Esophagus squamous epithelium (tissue), 5 donors: ENCODE data around the gene CEP128. TPM values are rescaled to one million over a fixed set of nuclear protein-coding genes. Genes with fewer than 3 reads are reported as not detected.

ENCODE experiments used
- DNase-seq: peaks from one replicate; lab custom pipeline; 2025; lab: John Stamatoyannopoulos, UW
- H3K27ac ChIP-seq, 4 donors: fragments of 200-600 bp; sonication (generic); one replicate each; pipeline ENCODE4 v1.5.1; 2016 to 2019; ENCODE audit warnings: mild to moderate bottlenecking in 1 of 4
- H3K27me3 ChIP-seq, 4 donors: fragments of 200-600 bp; sonication (generic); 1 replicate in 3 of 4; 2 replicates in 1 of 4; pipeline versions ENCODE4 v1.5.1 to v1.6.0; 2017 to 2021; ENCODE audit warnings: antibody characterized with exemption in 1 of 4
- H3K36me3 ChIP-seq, 3 donors: fragments of 200-600 bp; sonication (generic); one replicate each; pipeline ENCODE4 v1.5.1; 2016 to 2019
- H3K4me1 ChIP-seq, 3 donors: fragments of 200-600 bp; sonication (generic); one replicate each; pipeline ENCODE4 v1.5.1; 2017 to 2019
- H3K4me3 ChIP-seq, 4 donors: fragments of 200-600 bp; sonication (generic); 1 replicate in 3 of 4; 2 replicates in 1 of 4; pipeline ENCODE4 v1.5.1; 2016 to 2019; ENCODE audit warnings: mild to moderate bottlenecking in 2 of 4, moderate library complexity in 1 of 4
- H3K9me3 ChIP-seq, 3 donors: fragments of 200-600 bp; sonication (generic); one replicate each; pipeline ENCODE4 v1.5.1; 2016 to 2019
- CTCF ChIP-seq, 6 experiments: fragments of 450-650 bp in 4 of 6; fragments of 200-600 bp in 2 of 6; sonication (generic) in 2 of 6; IDR thresholded peaks; one replicate each; pipeline ENCODE4 v1.5.1; 2016 to 2019; ENCODE audit warnings: antibody characterized with exemption in 6 of 6, mild to moderate bottlenecking in 4 of 6, moderate library complexity in 4 of 6
- POLR2A ChIP-seq, 4 donors: fragments of 450-650 bp; IDR thresholded peaks; one replicate each; pipeline ENCODE4 v1.6.1; 2017; ENCODE audit warnings: antibody characterized with exemption in 4 of 4, mild to moderate bottlenecking in 4 of 4, moderate library complexity in 3 of 4
- WGBS, 2 donors: methylation state at CpG; one replicate each; pipeline ENCODE4 v1.1.5; 2018; 5-methylcytosine and 5-hydroxymethylcytosine counted together
- intact Hi-C: fragments of 100-400 bp; cut with DNase I; formaldehyde crosslinking; loops from one replicate; pipeline ENCODE4 v1.15.0; 2022
- total RNA-seq, 4 donors: library from RNA; depleted of rRNA; stranded (reverse); fragments of >200 nt; gene quantifications; one replicate each; pipeline ENCODE4 v1.1.0, GENCODE V29; 2016
- donor health status: DM: yes; HTN: yes; CAD: no.

CEP128 gene
- total RNA-seq, 4 donors from 2014 or later: 2.0 to 12.6 (median 5.4) TPM

- no peak for TF ChIP-seq POLR2A (IDR thresholded peaks at IDR 0.05)
- TF ChIP-seq CTCF (IDR thresholded peaks at IDR 0.05): no peak
- intact Hi-C loops: loop anchor here (10.0 kb wide), 1 partner anchor 371 kb away; the partner anchor contains the start of gene DIO2
- Histone ChIP-seq H3K4me3 (no peak overlapping the region), H3K9me3 (no peaks in the 10 kb centered on the region), H3K27me3 (no peaks in the 10 kb centered on the region), H3K4me1 (peaks cover 0 to 31% (median 5%) of the 10 kb centered on the region in 3 donors), H3K27ac (no peak overlapping the region), H3K36me3 (no peaks in the 10 kb centered on the region)
- WGBS, 2 donors: 78 to 84% methylated on average over 1 of the region's 1 CpG
- no peak for DNase-seq
These were observed 356.1 kb downstream of the CEP128 start for GRCh38 chr14:80585506-80585835.

- intact Hi-C loops: loop anchor here (10.0 kb wide), 1 partner anchor 370 kb away; the partner anchor contains the start of gene DIO2
- Histone ChIP-seq H3K27me3 (no peaks in the 10 kb centered on the region), H3K27ac (no peak overlapping the region), H3K4me3 (no peak overlapping the region), H3K4me1 (peaks cover 0 to 31% (median 5%) of the 10 kb centered on the region in 3 donors), H3K36me3 (no peaks in the 10 kb centered on the region), H3K9me3 (no peaks in the 10 kb centered on the region)
- DNase-seq: no peak
- 50 to 63% methylated on average over 2 of the region's 2 CpGs for WGBS, 2 donors
- no peak for TF ChIP-seq CTCF (IDR thresholded peaks at IDR 0.05)
- no peak for TF ChIP-seq POLR2A (IDR thresholded peaks at IDR 0.05)
These were observed 356.6 kb downstream of the CEP128 start for GRCh38 chr14:80584744-80585505.

DNA sequence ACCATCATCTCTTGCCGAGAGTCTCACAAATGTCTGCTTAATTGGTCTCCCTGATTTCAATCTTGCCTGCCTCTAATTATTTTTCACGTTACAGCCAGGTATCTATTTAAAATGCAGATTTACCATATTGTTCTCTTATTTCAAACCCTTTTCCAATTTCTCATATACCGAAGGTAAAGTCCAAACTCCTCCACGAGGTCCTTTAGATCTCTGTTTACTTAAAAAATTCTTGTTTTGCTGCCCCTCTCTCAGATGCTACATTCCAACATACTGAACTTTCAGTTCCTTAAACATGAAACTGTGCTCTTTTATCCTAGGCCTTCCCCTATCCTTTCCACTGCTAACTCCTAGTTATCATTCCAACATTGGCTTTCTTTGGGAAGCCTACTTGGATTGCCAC lies 363.9 kb downstream of the CEP128 start:
- intact Hi-C loops: no loop called here
- DNase-seq: no peak
- Histone ChIP-seq H3K9me3 (no peaks in the 10 kb centered on the region), H3K27me3 (no peaks in the 10 kb centered on the region), H3K36me3 (no peaks in the 10 kb centered on the region), H3K27ac (no peak overlapping the region), H3K4me3 (no peak overlapping the region), H3K4me1 (no peaks in the 10 kb centered on the region)
- no peak for TF ChIP-seq CTCF (IDR thresholded peaks at IDR 0.05)
- no peak for TF ChIP-seq POLR2A (IDR thresholded peaks at IDR 0.05)
- WGBS, 2 donors: 82 to 88% methylated on average over 4 of the region's 4 CpGs

- Histone ChIP-seq H3K9me3 (no peaks in the 10 kb centered on the region), H3K4me3 (no peak overlapping the region), H3K36me3 (no peaks in the 10 kb centered on the region), H3K27me3 (no peaks in the 10 kb centered on the region), H3K4me1 (no peaks in the 10 kb centered on the region), H3K27ac (no peak overlapping the region)
- no peak for DNase-seq
- intact Hi-C loops: no loop called here
- no peak for TF ChIP-seq POLR2A (IDR thresholded peaks at IDR 0.05)
- no peak for TF ChIP-seq CTCF (IDR thresholded peaks at IDR 0.05)
- WGBS, 2 donors: 74 to 81% methylated on average over 3 of the region's 3 CpGs
These were observed 365.1 kb downstream of the CEP128 start for GRCh38 chr14:80576401-80576800.

GRCh38 chr14:80575763-80576162 lies 365.8 kb downstream of the CEP128 start:
- TF ChIP-seq CTCF (IDR thresholded peaks at IDR 0.05) (no peak), POLR2A (IDR thresholded peaks at IDR 0.05) (no peak)

More at GRCh38 chr14:80575763-80576162, 365.8 kb downstream of the CEP128 start:
- no peak for DNase-seq
- Histone ChIP-seq H3K27ac (no peak overlapping the region), H3K27me3 (no peaks in the 10 kb centered on the region), H3K4me1 (no peaks in the 10 kb centered on the region), H3K36me3 (no peaks in the 10 kb centered on the region), H3K4me3 (no peak overlapping the region), H3K9me3 (no peaks in the 10 kb centered on the region)
- 90 to 93% methylated on average over 2 of the region's 2 CpGs for WGBS, 2 donors
- intact Hi-C loops: no loop called here
